RWPE2 (cell line): ENCODE data around the gene EGR4.

Source experiments
- ATAC-seq: fragments of 200-7000 bp; cut with Tn5 transposase; 3 replicates; pipeline ENCODE4 v1.9.1; 2021; ENCODE audit warnings: low read depth
- DNase-seq: peaks from one replicate; pipeline ENCODE4 v3.0.0-alpha.2; 2020; ENCODE audit warnings: low spot score
- H3K27ac ChIP-seq: fragments of 450-650 bp; 2 replicates; pipeline ENCODE4 v1.5.1; 2017; ENCODE audit warnings: mild to moderate bottlenecking; ENCODE audit not compliant: poor library complexity, severe bottlenecking
- H3K27me3 ChIP-seq: fragments of 250-450 bp; sonication (Bioruptor Pico); 2 replicates; pipeline ENCODE4 v1.5.1; 2021; ENCODE audit warnings: mild to moderate bottlenecking, moderate library complexity; ENCODE audit not compliant: insufficient read depth, poor library complexity, severe bottlenecking
- H3K36me3 ChIP-seq: fragments of 250-450 bp; sonication (Bioruptor Pico); 2 replicates; pipeline ENCODE4 v1.5.1; 2020; ENCODE audit warnings: low read depth, mild to moderate bottlenecking, moderate library complexity
- H3K4me1 ChIP-seq: fragments of 250-450 bp; sonication (Bioruptor Pico); 2 replicates; pipeline ENCODE4 v1.5.1; 2021; ENCODE audit warnings: mild to moderate bottlenecking, moderate library complexity; ENCODE audit not compliant: insufficient read depth, poor library complexity, severe bottlenecking
- H3K4me3 ChIP-seq: fragments of 250-450 bp; sonication (Bioruptor Pico); 2 replicates; pipeline ENCODE4 v1.5.1; 2021; ENCODE audit warnings: mild to moderate bottlenecking, moderate library complexity; ENCODE audit not compliant: severe bottlenecking
- H3K9me3 ChIP-seq: fragments of 250-450 bp; sonication (Bioruptor Pico); 2 replicates; pipeline ENCODE4 v1.5.1; 2021; ENCODE audit warnings: mild to moderate bottlenecking, moderate library complexity; ENCODE audit not compliant: severe bottlenecking
- TF ChIP-seq, protein P1 (sequence below): fragments of 450-650 bp; IDR thresholded peaks from one replicate; pipeline ENCODE4 v1.5.1; 2017; ENCODE audit warnings: mild to moderate bottlenecking, moderate library complexity; ENCODE audit not compliant: poor library complexity, severe bottlenecking

The EGR4 gene

DNA sequence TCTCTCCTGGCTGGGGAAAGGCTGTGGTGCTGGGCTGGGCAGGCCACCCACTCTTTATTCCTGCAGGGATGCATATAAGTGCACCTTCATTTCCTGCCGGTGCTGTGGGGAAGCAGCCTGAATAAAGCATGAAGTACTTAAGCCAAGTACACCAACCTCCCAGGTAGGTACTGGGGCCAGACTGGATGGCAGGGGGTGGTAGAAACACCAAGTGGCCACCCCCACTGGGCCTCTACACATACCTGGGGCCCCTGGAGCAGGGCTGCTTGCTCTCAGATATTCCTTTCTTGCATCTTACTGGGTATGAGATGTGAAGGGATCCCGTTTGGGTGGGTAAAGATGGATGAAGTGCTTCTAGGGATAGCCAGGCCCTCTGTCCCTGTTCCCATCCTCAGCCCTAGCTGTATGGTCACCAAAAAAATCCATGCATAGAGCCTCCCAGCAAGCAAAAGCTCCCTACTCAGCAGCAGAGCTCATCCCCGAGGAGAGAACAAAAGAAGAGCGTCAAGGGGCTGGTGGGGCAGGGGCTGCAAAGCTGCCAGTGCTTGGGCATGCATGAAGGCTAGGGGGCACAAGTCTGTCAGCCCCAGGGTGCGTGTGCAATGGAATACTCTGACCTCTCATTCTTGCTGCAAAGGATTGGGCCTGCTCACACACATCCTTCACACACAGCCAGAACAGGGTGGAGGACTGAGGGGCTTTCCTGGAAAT, 37.3 kb downstream of the EGR4 start:
- ATAC-seq (no peak), DNase-seq (no peak)

DNA sequence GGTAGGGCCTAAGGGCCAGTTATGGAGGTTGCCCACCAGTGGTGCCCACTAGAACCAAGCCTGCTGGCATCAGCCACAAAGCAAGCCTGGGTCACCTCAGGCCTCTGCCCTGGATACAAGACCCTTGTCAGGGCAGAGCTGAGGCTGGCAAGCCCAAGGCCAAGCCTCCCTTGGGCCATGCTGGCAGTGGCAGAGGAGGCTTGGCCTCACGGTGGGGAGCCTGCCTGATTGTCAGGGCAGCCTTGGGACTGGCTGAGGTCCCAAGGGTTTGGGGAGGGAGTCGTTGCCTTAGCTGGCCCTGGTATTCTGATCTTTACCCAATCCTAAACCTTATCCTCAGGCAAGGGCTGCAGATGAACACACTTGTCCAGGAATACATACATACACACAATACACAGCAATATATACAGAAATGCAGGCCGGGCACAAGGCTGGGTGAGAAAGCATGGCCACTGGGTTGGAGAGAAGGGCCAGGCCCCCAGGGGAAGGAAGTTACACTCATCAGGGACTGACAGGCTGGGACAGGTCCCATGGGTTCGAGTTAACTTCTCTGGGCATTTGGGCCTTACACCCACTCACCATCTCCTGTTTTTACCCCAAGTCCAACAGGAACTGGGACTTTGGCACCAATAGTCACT, 38.2 kb downstream of the EGR4 start:
- Histone ChIP-seq H3K27ac (peak overlapping the region; percentile 33), H3K9me3 (no peaks in the 10 kb centered on the region), H3K27me3 (no peaks in the 10 kb centered on the region), H3K36me3 (peaks cover 39% of the 10 kb centered on the region), H3K4me1 (peaks cover 10% of the 10 kb centered on the region), H3K4me3 (no peak overlapping the region)
- TF ChIP-seq, protein P1, sequence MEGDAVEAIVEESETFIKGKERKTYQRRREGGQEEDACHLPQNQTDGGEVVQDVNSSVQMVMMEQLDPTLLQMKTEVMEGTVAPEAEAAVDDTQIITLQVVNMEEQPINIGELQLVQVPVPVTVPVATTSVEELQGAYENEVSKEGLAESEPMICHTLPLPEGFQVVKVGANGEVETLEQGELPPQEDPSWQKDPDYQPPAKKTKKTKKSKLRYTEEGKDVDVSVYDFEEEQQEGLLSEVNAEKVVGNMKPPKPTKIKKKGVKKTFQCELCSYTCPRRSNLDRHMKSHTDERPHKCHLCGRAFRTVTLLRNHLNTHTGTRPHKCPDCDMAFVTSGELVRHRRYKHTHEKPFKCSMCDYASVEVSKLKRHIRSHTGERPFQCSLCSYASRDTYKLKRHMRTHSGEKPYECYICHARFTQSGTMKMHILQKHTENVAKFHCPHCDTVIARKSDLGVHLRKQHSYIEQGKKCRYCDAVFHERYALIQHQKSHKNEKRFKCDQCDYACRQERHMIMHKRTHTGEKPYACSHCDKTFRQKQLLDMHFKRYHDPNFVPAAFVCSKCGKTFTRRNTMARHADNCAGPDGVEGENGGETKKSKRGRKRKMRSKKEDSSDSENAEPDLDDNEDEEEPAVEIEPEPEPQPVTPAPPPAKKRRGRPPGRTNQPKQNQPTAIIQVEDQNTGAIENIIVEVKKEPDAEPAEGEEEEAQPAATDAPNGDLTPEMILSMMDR: no peak
- ATAC-seq (peak; percentile 54), DNase-seq (no peak)

More for the DNA sequence above, 37.3 kb downstream of the EGR4 start:
- no peak overlapping the region for H3K4me3 ChIP-seq
- H3K4me1 ChIP-seq: peaks cover 10% of the 10 kb centered on the region
- no peaks in the 10 kb centered on the region for H3K27me3 ChIP-seq
- H3K36me3 ChIP-seq: peaks cover 30% of the 10 kb centered on the region
- TF ChIP-seq, protein P1: no peak
- H3K27ac ChIP-seq: peak overlapping the region; percentile 33
- H3K9me3 ChIP-seq: no peaks in the 10 kb centered on the region

DNA sequence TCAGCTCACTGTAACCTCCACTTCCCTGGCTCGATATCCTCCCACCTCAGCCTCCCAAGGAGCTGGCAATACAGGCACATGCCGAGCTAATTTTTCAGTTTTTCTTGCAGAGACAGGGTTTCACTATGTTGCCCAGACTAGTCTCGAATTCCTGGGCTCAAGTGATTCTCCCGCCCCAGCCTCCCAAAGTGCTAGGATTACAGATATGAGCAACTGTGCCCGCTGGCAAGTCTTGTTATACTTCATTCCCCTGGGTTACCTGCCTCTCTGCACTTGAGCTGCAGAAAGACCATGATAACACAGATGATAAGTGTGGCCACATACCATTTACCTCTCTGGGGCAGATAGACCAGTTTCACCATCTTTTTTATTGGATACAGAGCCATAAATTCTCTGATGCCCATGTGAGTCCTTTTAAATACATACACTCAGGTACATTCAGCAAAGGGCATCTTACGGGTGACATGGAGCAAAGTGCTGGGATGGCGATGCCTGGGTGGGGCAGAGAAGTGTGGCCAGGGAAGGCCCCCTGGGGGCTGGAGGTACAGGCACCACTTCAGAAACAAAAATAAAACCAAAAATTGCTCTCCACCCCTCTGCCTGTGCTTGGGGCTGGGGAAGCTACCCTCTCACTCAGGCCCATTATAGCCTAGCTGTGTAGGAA, 38.9 kb downstream of the EGR4 start:
- TF ChIP-seq, protein P1: no peak
- no peak overlapping the region for H3K4me3 ChIP-seq
- ATAC-seq (no peak), DNase-seq (no peak)
- H3K9me3 ChIP-seq: no peaks in the 10 kb centered on the region
- H3K27me3 ChIP-seq: no peaks in the 10 kb centered on the region
- peaks cover 10% of the 10 kb centered on the region for H3K4me1 ChIP-seq
- H3K36me3 ChIP-seq: peaks cover 46% of the 10 kb centered on the region
- H3K27ac ChIP-seq: peak overlapping the region; percentile 33

DNA sequence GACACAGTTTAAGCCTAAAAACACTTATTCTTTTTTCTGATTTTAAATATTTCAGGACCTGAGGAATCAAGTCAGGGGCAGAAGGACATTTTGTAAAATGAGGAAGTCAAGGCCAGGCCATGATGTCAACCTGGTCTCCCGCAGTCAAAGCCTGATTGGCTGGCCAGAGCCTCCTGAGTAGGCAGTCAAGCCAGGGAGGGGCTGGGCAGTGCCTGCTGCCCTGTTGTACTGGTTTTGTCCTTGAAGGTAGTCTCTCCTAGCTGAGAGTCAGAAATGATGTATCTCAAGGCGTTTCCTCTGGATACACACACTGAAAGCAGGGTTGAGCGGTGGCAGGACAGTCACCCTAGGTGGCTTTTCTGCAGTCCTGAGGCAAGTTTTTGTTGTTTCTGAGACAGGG, 39.4 kb downstream of the EGR4 start:
- no peak overlapping the region for H3K4me3 ChIP-seq
- ATAC-seq (no peak), DNase-seq (no peak)
- TF ChIP-seq, protein P1: no peak
- peaks cover 10% of the 10 kb centered on the region for H3K4me1 ChIP-seq
- H3K9me3 ChIP-seq: no peaks in the 10 kb centered on the region
- H3K27ac ChIP-seq: peak overlapping the region; percentile 33
- peaks cover 51% of the 10 kb centered on the region for H3K36me3 ChIP-seq
- H3K27me3 ChIP-seq: no peaks in the 10 kb centered on the region
